GM12874 (cell line): ENCODE measurements around the gene DLG2.

Experiments
- CTCF ChIP-seq: IDR thresholded peaks from 2 replicates; pipeline ENCODE4 v1.5.1; 2011; ENCODE audit warnings: low read depth, mild to moderate bottlenecking, control low read depth, low read length, moderate library complexity; ENCODE audit not compliant: insufficient read depth

DLG2 gene

GRCh38 chr11:85444479-85444878, 182.7 kb downstream of the DLG2 start:
- no peak for TF ChIP-seq CTCF

DNA sequence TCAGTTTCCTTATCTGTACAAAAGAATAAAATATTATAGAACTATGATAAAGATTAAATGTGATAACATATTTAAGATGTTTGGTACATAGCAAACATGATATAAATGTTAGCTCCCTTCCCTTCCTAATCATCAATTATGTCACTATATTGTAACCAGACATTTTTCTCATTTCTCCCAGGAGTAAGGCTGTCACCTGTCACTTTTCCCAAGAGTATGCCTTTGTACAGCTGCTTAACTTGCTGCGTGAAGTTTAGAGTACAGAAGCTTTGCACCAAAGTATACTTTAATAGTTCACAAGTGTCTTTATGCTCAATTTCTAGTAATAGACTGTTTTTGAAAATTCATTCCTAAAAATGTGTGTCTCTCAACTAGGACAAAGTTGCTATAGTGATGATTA, 186.9 kb downstream of the DLG2 start:
- TF ChIP-seq CTCF: no peak

- TF ChIP-seq CTCF: no peak
Observed at GRCh38 chr11:85438328-85438727, 188.8 kb downstream of the DLG2 start.

- TF ChIP-seq CTCF: no peak
Observed at GRCh38 chr11:85431319-85431718, 195.8 kb downstream of the DLG2 start.

DNA sequence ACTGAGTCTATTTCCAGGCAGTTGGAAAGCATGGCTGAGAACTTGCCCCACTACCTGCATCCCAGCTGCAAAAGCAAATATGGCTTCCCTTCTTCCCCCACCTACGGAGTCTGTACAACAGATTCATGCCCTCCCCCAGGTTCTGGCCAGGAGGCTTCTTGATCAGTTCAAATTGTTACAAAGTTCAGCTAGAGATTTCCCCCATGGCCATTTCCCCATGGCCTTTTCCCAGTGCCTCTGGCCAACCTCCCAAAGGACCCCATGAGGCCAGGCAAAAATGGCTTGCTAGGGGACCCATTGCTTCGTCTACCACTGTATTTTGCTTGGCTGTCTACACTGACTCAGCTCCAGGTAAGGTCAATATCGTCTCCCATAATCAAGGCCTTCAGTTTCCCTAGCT, 203.3 kb downstream of the DLG2 start:
- no peak for TF ChIP-seq CTCF

- TF ChIP-seq CTCF: no peak
Observed at GRCh38 chr11:85423316-85423715, 203.8 kb downstream of the DLG2 start.

- TF ChIP-seq CTCF: no peak
Observed at GRCh38 chr11:85414175-85414574, 213.0 kb downstream of the DLG2 start.

DNA sequence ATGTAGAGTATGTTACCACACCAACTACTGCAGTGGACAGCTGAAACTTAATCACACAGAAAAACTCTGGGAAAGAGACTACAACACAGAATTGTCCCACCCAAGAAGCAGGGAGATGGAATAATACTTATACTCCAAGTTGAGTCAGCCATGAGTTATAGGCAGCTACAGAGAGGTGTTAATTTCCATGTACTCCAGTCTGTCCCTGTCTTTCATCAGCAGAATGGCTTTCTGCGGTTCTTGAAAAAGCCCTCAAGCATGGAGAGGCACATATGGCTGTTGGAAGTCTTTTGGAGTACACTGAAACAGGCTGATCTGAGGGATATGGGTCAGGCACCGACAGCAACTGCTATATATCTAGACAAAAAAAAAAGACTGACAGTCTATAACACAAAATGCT, 219.5 kb downstream of the DLG2 start:
- TF ChIP-seq CTCF: no peak
